A549 (cell line): Measurements from ENCODE around the gene TMEM214.

ENCODE experiments used
- BHLHE40 ChIP-seq: IDR thresholded peaks from 2 replicates; pipeline ENCODE4 v1.6.1; 2012; ENCODE audit warnings: low read depth, low read length, inconsistent platforms
- CBX8 ChIP-seq: fragments of 200-600 bp; sonication (generic); IDR thresholded peaks from 2 replicates; pipeline ENCODE4 v1.6.1; 2016
- CEBPB ChIP-seq, 2 experiments: fragments of >200 bp in 1 of 2; sonication (Bioruptor Twin) in 1 of 2; formaldehyde crosslinking in 1 of 2; IDR thresholded peaks; 2 replicates each; pipeline ENCODE4 v1.6.1; 2012 to 2016
- CHD4 ChIP-seq: fragments of 200-600 bp; sonication (generic); IDR thresholded peaks from 2 replicates; pipeline ENCODE4 v1.6.1; 2016; ENCODE audit warnings: antibody characterized with exemption, mild to moderate bottlenecking, borderline replicate concordance
- CTCF ChIP-seq: fragments of >200 bp; sonication (Bioruptor Twin); formaldehyde crosslinking; IDR thresholded peaks from 3 replicates; pipeline ENCODE4 v1.5.1; 2016
- GATA3 ChIP-seq: IDR thresholded peaks from 2 replicates; pipeline ENCODE4 v1.6.1; 2012; ENCODE audit warnings: borderline replicate concordance
- NFE2L2 ChIP-seq: fragments of 150-350 bp; conservative IDR thresholded peaks from 2 replicates; pipeline ENCODE4 v1.6.1; 2014; ENCODE audit warnings: low read length
- NPAS2 ChIP-seq: fragments of 250-450 bp; sonication (Bioruptor Pico); IDR thresholded peaks from 2 replicates; pipeline ENCODE4 v1.8.0; 2022; ENCODE audit warnings: mild to moderate bottlenecking, moderate library complexity, borderline replicate concordance
- POLR2A ChIP-seq: IDR thresholded peaks from 2 replicates; pipeline ENCODE4 v1.6.1; 2012; ENCODE audit warnings: mild to moderate bottlenecking, low read length
- RCOR1 ChIP-seq: fragments of 150-350 bp; IDR thresholded peaks from 2 replicates; pipeline ENCODE4 v1.6.1; 2014; ENCODE audit warnings: antibody characterized with exemption, low read length, low read depth

DNA sequence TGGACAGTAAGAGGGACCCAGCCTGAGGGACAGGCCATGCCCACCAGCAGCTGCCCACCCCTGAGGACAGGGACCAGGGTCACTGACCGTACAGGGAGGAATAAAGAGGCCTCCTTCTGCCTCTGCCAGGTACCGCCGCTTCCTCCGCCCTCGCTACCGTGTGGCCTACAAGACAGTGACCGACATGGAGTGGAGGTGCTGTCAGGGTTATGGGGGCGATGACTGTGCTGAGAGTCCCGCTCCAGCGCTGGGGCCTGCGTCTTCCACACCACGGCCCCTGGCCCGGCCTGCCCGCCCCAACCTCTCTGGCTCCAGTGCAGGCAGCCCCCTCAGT, 47.8 kb downstream of the TMEM214 start:
- TF ChIP-seq CTCF, result no peak
- TF ChIP-seq CHD4, result no peak
- TF ChIP-seq CEBPB (IDR thresholded peaks at IDR 0.05), result no peak
- TF ChIP-seq BHLHE40, result no peak
- no peak for TF ChIP-seq NPAS2 (CRISPR knock-in tag)
- no peak for TF ChIP-seq CBX8
- TF ChIP-seq NFE2L2, result no peak
- no peak for TF ChIP-seq RCOR1
- no peak for TF ChIP-seq POLR2A
- no peak for TF ChIP-seq GATA3
